T-cell (primary cell): ENCODE results near the gene GOLPH3. TPM values are rescaled to one million over a fixed set of nuclear protein-coding genes. Genes with fewer than 3 reads are reported as not detected.

Source experiments
- ATAC-seq, 4 experiments: fragments of 200-7000 bp in 3 of 4; fragments of 150-1000 bp in 1 of 4; cut with Tn5 transposase; replicated peaks in 1 of 4; 1 replicate in 3 of 4; 2 replicates in 1 of 4; pipeline ENCODE4 v1.10.0; 2021; ENCODE audit warnings: moderate library complexity in 3 of 4, mild to moderate bottlenecking in 2 of 4, moderate number of reproducible peaks in 1 of 4
- CTCF ChIA-PET, 2 donors: fragments of 300-600 bp; sonication (Branson Sonifier 250); formaldehyde crosslinking; loops; one replicate each; lab custom pipeline; 2022; ENCODE audit warnings: antibody characterized with exemption in 2 of 2; lab: Charles Lee
- POLR2A ChIA-PET, 2 donors: fragments of 300-600 bp; sonication (Branson Sonifier 250); formaldehyde crosslinking; loops; one replicate each; lab custom pipeline; 2022; ENCODE audit warnings: antibody characterized with exemption in 2 of 2; lab: Charles Lee
- DNase-seq, 35 experiments: peaks; one replicate each; pipeline versions ENCODE4 v3.0.0 to v3.0.0-alpha.2; 2013 to 2023
- H3K27ac ChIP-seq: one replicate; pipeline ENCODE4 v1.5.1; 2013; ENCODE audit warnings: low read length
- H3K27me3 ChIP-seq, 2 experiments: replicated peaks in 1 of 2; 1 replicate in 1 of 2; 2 replicates in 1 of 2; pipeline versions ENCODE4 v1.6.1 to v1.7.0; 2013; ENCODE audit warnings: low read length in 1 of 2, mixed read lengths in 1 of 2; ENCODE audit not compliant: control insufficient read depth in 2 of 2, insufficient read depth in 2 of 2; ENCODE audit errors: extremely low read depth in 1 of 2
- H3K36me3 ChIP-seq, 2 donors: 1 replicate in 1 of 2; 2 replicates in 1 of 2; pipeline versions ENCODE4 v1.6.1 to v1.7.0; 2013; ENCODE audit warnings: low read length in 1 of 2; ENCODE audit not compliant: control insufficient read depth in 2 of 2, insufficient read depth in 1 of 2; ENCODE audit errors: extremely low read depth in 1 of 2
- H3K4me1 ChIP-seq, 2 experiments: 1 replicate in 1 of 2; 2 replicates in 1 of 2; pipeline versions ENCODE4 v1.6.1 to v1.7.0; 2013; ENCODE audit warnings: low read length in 2 of 2, mixed read lengths in 1 of 2; ENCODE audit not compliant: insufficient read depth in 2 of 2, control insufficient read depth in 1 of 2; ENCODE audit errors: extremely low read depth in 1 of 2
- H3K4me3 ChIP-seq, 2 donors: 1 replicate in 1 of 2; 2 replicates in 1 of 2; pipeline versions ENCODE4 v1.5.1 to v1.7.0; 2013; ENCODE audit warnings: mild to moderate bottlenecking in 2 of 2, low read length in 1 of 2, moderate library complexity in 1 of 2; ENCODE audit not compliant: control insufficient read depth in 1 of 2; ENCODE audit errors: extremely low read depth in 1 of 2
- H3K9me3 ChIP-seq: 2 replicates; pipeline ENCODE4 v1.7.0; 2013
- H3K27ac Mint-ChIP-seq, 2 donors: one replicate each; pipeline ENCODE4 v1.8.0; 2020 to 2021; ENCODE audit warnings: mild to moderate bottlenecking in 2 of 2, mixed read lengths in 2 of 2
- H3K27me3 Mint-ChIP-seq, 2 donors: one replicate each; pipeline ENCODE4 v1.8.0; 2021 to 2022; ENCODE audit warnings: mixed read lengths in 2 of 2
- H3K36me3 Mint-ChIP-seq: one replicate; pipeline ENCODE4 v1.8.0; 2021; ENCODE audit warnings: mixed read lengths
- H3K4me1 Mint-ChIP-seq, 3 donors: one replicate each; pipeline ENCODE4 v1.8.0; 2020 to 2022; ENCODE audit warnings: mixed read lengths in 3 of 3, mild to moderate bottlenecking in 1 of 3
- H3K4me3 Mint-ChIP-seq, 3 donors: one replicate each; pipeline ENCODE4 v1.8.0; 2020 to 2022; ENCODE audit warnings: mild to moderate bottlenecking in 3 of 3, mixed read lengths in 3 of 3, moderate library complexity in 3 of 3
- H3K9me3 Mint-ChIP-seq, 3 donors: one replicate each; pipeline ENCODE4 v1.8.0; 2020 to 2022; ENCODE audit warnings: mixed read lengths in 3 of 3
- WGBS: methylation state at CpG from one replicate; pipeline ENCODE4 v1.1.5; 2013; ENCODE audit warnings: missing lambda C conversion rate; ENCODE audit not compliant: insufficient coverage; 5-methylcytosine and 5-hydroxymethylcytosine counted together
- total RNA-seq, 35 experiments: library from RNA in 6 of 35; stranded (reverse) in 6 of 35; fragments of 120-200 nt in 1 of 35; gene quantifications; one replicate each; pipeline versions ENCODE4 v1.2.1 to v1.2.4 and lab custom pipeline; 2013 to 2026

GOLPH3 gene
- total RNA-seq, 5 donors from 2014 or later (not counting 1 experiment from before 2014, with no cell fraction given), result 49.3 to 87.6 (median 73.8) TPM

DNA sequence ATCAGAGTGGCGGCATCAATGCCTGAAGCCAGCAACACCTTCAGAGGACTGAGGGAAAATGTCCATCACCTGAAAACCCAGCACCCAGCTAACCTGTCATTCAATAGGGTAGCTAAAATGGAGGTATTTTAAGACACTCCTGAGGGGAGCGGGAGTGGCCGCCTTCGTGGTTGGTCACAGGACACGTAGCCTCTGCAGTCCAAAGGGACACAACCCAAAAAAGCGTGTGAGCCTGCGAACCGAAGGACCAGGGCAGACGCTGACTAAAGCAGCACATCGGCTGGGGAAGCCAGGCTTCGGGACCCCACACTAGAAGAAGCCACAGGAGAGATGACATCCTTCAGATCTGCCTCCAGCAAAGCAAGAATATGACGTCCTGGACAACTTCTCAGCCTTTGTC, 70.6 kb downstream of the GOLPH3 start:
- Mint-ChIP-seq H3K27ac (no peak overlapping the region), H3K36me3 (peaks cover 49% of the 10 kb centered on the region), H3K27me3 (no peaks in the 10 kb centered on the region), H3K4me3 (no peak overlapping the region), H3K9me3 (no peaks in the 10 kb centered on the region), H3K4me1 (no peaks in the 10 kb centered on the region)
- ATAC-seq, result no peak
- no peaks in the 10 kb centered on the region for H3K27me3 ChIP-seq
- H3K9me3 ChIP-seq, result no peaks in the 10 kb centered on the region
- H3K4me3 ChIP-seq, result no peak overlapping the region
- ChIA-PET CTCF (no interaction called here), POLR2A (no interaction called here)
- 99% methylated on average over 10 of the region's 12 CpGs for WGBS
- DNase-seq, result no peak
- peaks cover 9 to 63% of the 10 kb centered on the region in 2 donors for H3K36me3 ChIP-seq
- H3K27ac ChIP-seq, result no peak overlapping the region
- H3K4me1 ChIP-seq, result no peaks in the 10 kb centered on the region

DNA sequence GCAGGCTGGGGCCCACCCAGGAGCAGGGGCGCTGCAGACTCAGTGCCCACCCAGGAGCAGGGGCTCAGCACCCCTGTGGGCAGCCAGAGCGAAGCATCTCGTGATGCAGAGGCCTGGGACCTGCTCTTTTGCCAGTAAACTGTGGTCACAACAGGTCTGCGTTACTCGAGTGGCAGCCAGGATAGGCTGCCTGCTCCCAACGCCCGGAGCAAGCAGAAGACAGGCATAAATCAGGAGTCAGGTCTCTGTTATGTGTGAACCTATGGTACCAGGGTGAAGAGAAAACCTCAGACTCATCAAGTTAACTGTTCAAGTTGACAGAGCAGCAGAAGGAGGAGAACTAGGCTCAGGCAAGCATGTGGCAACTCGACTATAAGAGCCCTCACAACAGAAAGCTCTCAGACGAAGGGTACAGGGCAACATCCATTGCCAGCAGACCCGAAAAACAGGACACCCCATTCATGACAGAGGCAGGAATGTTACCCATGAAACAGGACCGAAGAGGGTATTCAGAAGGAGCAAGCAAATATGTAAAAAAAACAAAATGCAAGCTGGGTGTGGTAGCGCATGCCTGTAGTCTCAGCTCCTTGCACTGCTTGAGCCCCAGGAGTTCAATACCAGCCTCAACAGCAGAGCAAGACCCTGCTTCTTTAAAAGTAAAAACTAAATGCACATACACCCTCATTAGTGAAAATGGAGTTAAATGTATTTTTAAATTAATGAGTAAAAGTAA, 71.7 kb downstream of the GOLPH3 start:
- Histone ChIP-seq H3K36me3 (peaks cover 8 to 57% of the 10 kb centered on the region in 2 donors), H3K4me1 (no peaks in the 10 kb centered on the region), H3K9me3 (no peaks in the 10 kb centered on the region), H3K27me3 (no peaks in the 10 kb centered on the region), H3K27ac (no peak overlapping the region), H3K4me3 (no peak overlapping the region)
- WGBS, result 98% methylated on average over 11 of the region's 12 CpGs
- H3K27ac Mint-ChIP-seq, result peak overlapping the region in 1 of 2 donors; percentile 12
- H3K4me3 Mint-ChIP-seq, result no peak overlapping the region
- ChIA-PET POLR2A (no interaction called here), CTCF (no interaction called here)
- no peak for ATAC-seq
- H3K27me3 Mint-ChIP-seq, result no peaks in the 10 kb centered on the region
- no peak for DNase-seq
- no peaks in the 10 kb centered on the region for H3K9me3 Mint-ChIP-seq
- peaks cover 44% of the 10 kb centered on the region for H3K36me3 Mint-ChIP-seq
- H3K4me1 Mint-ChIP-seq, result no peaks in the 10 kb centered on the region

DNA sequence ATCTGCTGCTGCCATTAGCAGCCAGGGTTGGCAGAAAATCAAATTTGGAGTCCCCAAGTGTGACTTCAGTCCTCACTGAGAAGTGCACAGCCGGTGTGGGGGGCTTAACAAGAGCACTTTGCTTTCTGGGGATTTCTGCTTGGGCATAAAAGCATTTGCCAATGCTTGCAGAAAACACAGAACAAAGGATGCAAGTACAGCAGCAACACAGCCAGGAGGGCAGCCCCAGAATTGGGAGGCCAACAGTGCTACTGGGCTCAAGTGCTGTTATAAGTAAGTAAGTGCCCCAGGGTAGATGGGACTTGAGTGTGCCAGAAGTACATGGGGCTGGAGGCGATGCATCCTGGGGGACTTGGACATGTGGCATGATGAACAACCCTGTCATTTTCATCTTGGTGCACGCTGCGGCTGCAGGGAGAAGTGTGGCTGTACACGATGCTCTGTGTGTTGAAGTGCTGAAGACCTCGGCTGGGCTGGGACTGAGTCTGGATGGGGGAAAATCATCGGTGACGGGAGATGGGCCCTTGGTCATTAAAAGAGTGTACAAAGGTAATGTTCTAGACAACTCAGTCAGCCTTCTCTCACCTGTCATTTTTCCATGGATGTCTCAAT, 73.3 kb downstream of the GOLPH3 start:
- H3K4me3 Mint-ChIP-seq, result no peak overlapping the region
- Histone ChIP-seq H3K9me3 (no peaks in the 10 kb centered on the region), H3K27me3 (no peaks in the 10 kb centered on the region), H3K4me3 (no peak overlapping the region), H3K4me1 (no peaks in the 10 kb centered on the region), H3K27ac (no peak overlapping the region), H3K36me3 (peaks cover 0 to 41% of the 10 kb centered on the region in 2 donors)
- 100% methylated on average over 5 of the region's 8 CpGs for WGBS
- DNase-seq (no peak), ATAC-seq (no peak)
- POLR2A ChIA-PET, result no interaction called here
- no peaks in the 10 kb centered on the region for H3K9me3 Mint-ChIP-seq
- H3K27me3 Mint-ChIP-seq, result no peaks in the 10 kb centered on the region
- peaks cover 42% of the 10 kb centered on the region for H3K36me3 Mint-ChIP-seq
- CTCF ChIA-PET, result no interaction called here
- H3K27ac Mint-ChIP-seq, result no peak overlapping the region
- H3K4me1 Mint-ChIP-seq, result no peaks in the 10 kb centered on the region

DNA sequence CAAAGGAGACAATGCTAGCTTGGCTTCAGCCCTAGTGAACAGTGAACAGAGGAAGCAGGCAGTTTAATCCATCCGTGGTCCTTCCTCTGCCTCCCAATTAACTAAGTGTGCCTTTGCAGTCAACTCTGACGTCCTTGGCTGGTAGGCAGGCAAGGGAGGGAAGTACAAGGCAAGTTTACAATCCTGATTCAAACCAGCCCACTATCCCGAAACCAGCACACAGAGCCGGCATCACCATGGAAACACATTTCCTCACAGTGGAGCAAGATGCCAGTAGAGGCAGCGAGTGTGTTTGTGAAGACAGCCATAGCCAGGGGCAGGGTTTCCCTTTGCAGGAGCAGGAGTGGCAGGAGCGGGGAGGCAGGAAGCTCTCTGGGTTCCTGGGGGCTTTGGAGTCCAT, 73.9 kb downstream of the GOLPH3 start:
- H3K27ac ChIP-seq, result no peak overlapping the region
- H3K27me3 Mint-ChIP-seq, result no peaks in the 10 kb centered on the region
- no peak for DNase-seq
- H3K9me3 Mint-ChIP-seq, result no peaks in the 10 kb centered on the region
- CTCF ChIA-PET, result no interaction called here
- H3K27ac Mint-ChIP-seq, result no peak overlapping the region
- WGBS, result 92% methylated on average over 1 of the region's 6 CpGs
- no peak overlapping the region for H3K4me3 ChIP-seq
- no peaks in the 10 kb centered on the region for H3K4me1 ChIP-seq
- POLR2A ChIA-PET, result no interaction called here
- peaks cover 0 to 39% of the 10 kb centered on the region in 2 donors for H3K36me3 ChIP-seq
- H3K9me3 ChIP-seq, result no peaks in the 10 kb centered on the region
- peaks cover 38% of the 10 kb centered on the region for H3K36me3 Mint-ChIP-seq
- H3K4me1 Mint-ChIP-seq, result no peaks in the 10 kb centered on the region
- no peak overlapping the region for H3K4me3 Mint-ChIP-seq
- no peaks in the 10 kb centered on the region for H3K27me3 ChIP-seq
- no peak for ATAC-seq

DNA sequence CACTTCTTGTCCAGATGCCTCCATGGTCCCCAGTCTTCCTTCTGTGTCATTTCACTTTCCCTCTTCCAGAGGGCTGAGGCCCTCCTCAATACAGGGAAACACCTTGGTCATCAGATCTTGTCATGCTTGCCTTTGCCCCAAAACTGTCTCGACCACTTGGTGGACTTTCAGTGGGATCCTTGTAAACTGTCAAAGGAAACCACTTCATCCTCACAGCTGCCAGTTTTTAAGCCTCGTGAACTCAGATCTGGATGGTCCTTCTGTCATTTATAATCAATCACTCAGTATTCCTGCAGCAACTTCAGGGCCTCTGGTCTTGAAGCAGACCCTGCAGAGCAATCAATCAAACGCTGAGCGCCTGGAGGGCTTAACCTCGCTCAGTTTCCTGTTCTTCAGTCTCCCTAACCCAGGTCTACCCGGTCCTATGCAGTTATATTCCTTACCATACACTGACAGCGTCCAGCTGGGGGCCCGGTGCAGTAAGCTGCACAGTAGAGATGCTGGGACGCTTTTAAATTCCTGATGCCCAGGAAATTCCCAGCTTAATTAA, 74.6 kb downstream of the GOLPH3 start:
- H3K27me3 ChIP-seq, result no peaks in the 10 kb centered on the region
- WGBS, result 86% methylated on average over 9 of the region's 9 CpGs
- no peaks in the 10 kb centered on the region for H3K4me1 Mint-ChIP-seq

DNA sequence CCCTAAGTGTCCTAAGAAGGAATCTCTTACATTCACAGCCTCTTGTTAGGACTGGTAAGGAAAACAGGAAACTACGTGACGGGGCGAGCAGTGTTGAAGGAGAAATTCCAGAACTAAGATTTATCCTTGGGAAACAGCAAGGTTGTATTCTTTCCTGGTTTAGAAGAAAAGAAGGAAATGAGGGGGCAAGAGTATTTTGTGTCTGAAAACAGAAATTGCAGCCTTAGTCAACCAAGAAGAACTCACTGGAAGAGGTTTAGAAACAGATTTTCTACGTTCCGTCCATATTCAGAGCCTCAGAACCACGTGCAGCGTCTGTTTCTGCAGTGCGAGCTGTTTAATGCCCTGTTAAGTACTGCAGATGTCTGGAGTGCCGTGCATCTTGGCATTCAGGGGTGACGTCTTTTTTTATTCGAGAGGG, 75.2 kb downstream of the GOLPH3 start:
- POLR2A ChIA-PET, result no interaction called here
- no peak overlapping the region for H3K4me3 ChIP-seq
- no peaks in the 10 kb centered on the region for H3K9me3 ChIP-seq
- CTCF ChIA-PET, result no interaction called here
- Mint-ChIP-seq H3K36me3 (peaks cover 37% of the 10 kb centered on the region), H3K4me1 (no peaks in the 10 kb centered on the region), H3K4me3 (no peak overlapping the region), H3K27ac (no peak overlapping the region), H3K9me3 (no peaks in the 10 kb centered on the region), H3K27me3 (no peaks in the 10 kb centered on the region)
- DNase-seq (no peak), ATAC-seq (no peak)
- H3K27ac ChIP-seq, result no peak overlapping the region
- peaks cover 0 to 33% of the 10 kb centered on the region in 2 donors for H3K36me3 ChIP-seq
- 95% methylated on average over 6 of the region's 11 CpGs for WGBS
- H3K27me3 ChIP-seq, result no peaks in the 10 kb centered on the region
- H3K4me1 ChIP-seq, result no peaks in the 10 kb centered on the region

More for the DNA sequence above, 74.6 kb downstream of the GOLPH3 start:
- Histone ChIP-seq H3K9me3 (no peaks in the 10 kb centered on the region), H3K4me3 (no peak overlapping the region), H3K27ac (no peak overlapping the region), H3K36me3 (peaks cover 0 to 39% of the 10 kb centered on the region in 2 donors), H3K4me1 (no peaks in the 10 kb centered on the region)
- no peak for ATAC-seq
- POLR2A ChIA-PET, result no interaction called here
- Mint-ChIP-seq H3K27ac (peak overlapping the region in 1 of 2 donors; percentile 55), H3K36me3 (peaks cover 38% of the 10 kb centered on the region), H3K9me3 (no peaks in the 10 kb centered on the region), H3K27me3 (no peaks in the 10 kb centered on the region), H3K4me3 (no peak overlapping the region)
- no peak for DNase-seq
- CTCF ChIA-PET, result no interaction called here
